ENCODE results near the gene BMPR2.

BMPR2 gene

DNA sequence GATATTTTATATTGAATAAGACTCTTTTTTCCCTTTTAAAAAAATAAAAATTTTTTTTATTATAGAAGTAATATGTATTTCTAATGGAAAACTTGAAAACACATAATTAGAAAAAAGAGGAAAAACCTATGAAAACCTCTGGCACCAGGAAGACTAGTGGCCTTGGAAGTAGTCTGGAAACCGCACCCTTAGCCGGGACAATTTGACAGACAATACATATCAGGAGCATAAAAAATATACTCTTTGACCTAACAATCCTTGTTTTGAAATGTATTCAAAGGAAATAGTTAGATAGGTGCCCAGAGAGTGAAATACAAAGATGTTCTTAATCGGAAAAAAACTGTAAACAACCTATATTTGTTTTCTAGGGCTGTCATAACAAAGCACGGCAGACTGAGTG, 223.8 kb downstream of the BMPR2 start:
- DNase-seq (ENCODE audit: low read depth in 2 of 2), result no peak

DNA sequence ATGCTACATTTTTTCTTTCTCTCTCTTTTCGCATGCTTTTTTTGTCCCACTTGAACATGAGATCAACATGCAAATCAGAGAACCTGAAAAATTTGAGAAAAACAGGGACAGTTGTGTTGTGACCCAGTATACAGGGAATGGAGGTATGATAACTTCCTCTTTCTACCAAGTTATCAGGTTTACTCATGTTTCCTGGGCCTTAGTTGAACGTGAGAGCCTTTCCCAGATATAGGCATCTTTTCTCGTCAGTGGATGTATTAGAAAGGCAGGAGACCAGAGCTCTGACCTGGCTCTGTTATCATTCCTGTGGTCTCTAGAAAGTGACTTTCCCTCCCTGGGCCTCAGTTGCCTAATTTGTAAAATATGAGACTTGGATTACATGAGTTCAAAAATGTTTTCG, 228.6 kb downstream of the BMPR2 start:
- no peak for DNase-seq (ENCODE audit: low read depth in 2 of 2)

GRCh38 chr2:202605174-202605573, 229.0 kb downstream of the BMPR2 start:
- DNase-seq (ENCODE audit: low read depth in 2 of 2), result no peak

DNA sequence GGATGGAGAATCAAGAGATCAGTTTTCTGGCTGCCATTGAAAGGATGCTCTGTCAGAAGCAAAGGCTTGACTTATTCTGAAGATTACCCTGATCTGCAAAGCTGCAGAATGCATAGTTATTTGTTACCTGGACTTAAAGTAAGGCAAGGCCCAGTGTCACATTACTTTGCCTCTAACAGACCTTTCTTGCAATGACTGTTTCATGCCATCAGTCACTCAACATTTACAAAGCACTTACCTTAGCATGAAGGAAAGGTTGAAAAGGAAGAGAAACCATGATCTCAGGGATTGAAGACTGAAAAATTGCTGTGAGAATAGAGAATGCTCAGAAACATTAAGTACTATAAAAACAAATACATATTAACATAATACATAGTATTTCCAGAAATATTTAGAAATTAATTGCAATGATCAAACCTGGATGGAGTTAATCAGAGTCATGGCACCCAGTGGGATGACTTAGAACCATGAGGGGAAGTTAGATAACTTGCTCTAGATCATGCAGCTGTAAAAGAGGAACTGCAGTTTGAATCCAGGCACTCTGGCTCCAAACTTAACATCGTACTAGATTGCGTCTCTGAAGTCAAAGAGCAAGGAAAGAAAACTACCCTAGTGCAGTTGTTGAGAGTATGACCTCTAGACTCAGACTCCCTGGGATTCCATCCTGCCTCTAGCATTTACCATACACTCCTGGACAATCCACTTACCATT, 232.2 kb downstream of the BMPR2 start:
- DNase-seq (ENCODE audit: low read depth in 2 of 2), result no peak

- DNase-seq (ENCODE audit: low read depth in 2 of 2), result no peak
These were observed 233.4 kb downstream of the BMPR2 start for GRCh38 chr2:202609381-202610145.

DNA sequence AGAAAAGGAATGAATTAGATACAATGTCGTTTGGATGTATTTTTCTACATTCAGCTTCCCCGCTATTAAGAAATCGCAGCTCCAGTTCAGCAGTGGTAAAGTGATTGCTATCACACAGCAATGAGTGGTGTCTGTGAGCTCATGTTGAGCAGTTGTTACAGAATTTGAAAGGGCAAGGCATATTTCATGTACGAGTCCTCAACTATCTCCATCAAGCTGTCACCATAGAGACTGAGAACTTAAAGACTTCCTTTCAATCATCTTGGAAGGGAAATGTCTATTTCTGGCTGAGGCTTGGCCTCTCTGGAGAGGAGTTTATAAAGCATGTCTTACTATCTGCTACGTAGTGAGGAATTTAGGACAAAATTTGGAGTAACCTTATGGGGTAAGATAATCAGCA, 234.3 kb downstream of the BMPR2 start:
- no peak for DNase-seq (ENCODE audit: low read depth in 2 of 2)

DNA sequence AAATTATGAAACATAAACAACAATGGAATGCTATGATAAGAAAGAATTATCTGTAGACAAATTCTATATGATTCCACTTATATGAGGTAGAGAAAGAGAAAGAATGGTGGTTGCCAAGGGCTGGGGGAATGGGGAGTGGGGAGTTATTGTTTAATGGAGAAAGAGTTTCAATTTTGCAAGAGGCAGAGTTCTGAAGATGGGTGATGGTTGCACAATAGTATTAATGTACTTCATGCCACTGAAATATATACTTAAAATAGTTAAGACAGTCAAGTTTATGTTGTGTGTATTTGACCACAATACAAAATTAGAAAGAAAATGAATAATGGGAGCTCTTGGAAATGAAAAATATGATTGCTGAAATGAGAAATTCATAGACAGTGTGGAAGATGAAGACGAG, 236.0 kb downstream of the BMPR2 start:
- no peak for DNase-seq (ENCODE audit: low read depth in 2 of 2)

DNA sequence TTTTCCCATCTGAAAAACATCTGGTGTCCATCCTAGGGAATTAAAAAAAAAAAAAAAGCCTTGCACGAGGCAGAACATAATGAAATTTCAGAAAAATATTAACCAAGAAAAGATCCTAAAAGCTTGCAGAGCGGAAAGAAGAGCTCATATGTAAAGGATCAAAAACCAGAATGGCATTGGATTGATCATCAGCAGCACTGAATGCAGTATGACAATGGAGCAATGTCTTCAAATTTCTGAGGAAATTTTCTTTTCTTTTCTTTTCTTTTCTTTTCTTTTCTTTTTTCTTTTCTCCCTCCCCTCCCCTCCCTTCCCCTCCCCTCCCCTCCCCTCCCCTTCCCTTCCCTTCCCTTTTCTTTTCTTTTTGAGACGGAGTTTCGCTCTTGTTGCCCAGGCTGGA, 237.4 kb downstream of the BMPR2 start:
- DNase-seq (ENCODE audit: low read depth in 2 of 2), result no peak
